ENCODE results near the gene ACTG1.
"Not testable (repeated sequence)": the region's sequence is repeated elsewhere in the genome, so short reads cannot be mapped to it uniquely, and the experiment has no call there.

Gene ACTG1

GRCh38 chr17:81532490-81533287 lies 20.1 kb upstream of the ACTG1 start:
- no peak overlapping the region for H3K4me3 ChIP-seq (ENCODE audit: low read length)
- no peak for TF ChIP-seq ZNF274 (IDR thresholded peaks at IDR 0.05; ENCODE audit: low read depth, low read length)

GRCh38 chr17:81531998-81532404 lies 19.4 kb upstream of the ACTG1 start:
- H3K4me3 ChIP-seq (ENCODE audit: low read length), result not testable (repeated sequence)

GRCh38 chr17:81531013-81531412 lies 18.4 kb upstream of the ACTG1 start:
- not testable (repeated sequence) for H3K4me3 ChIP-seq (ENCODE audit: low read length)

- TF ChIP-seq ZNF274 (IDR thresholded peaks at IDR 0.05; ENCODE audit: low read depth, low read length), result no peak
- H3K4me3 ChIP-seq (ENCODE audit: low read length), result no peak overlapping the region
Observed at GRCh38 chr17:81529437-81529803, 16.8 kb upstream of the ACTG1 start.

GRCh38 chr17:81528651-81529436 lies 16.2 kb upstream of the ACTG1 start:
- TF ChIP-seq ZNF274 (IDR thresholded peaks at IDR 0.05; ENCODE audit: low read depth, low read length), result no peak
- no peak overlapping the region for H3K4me3 ChIP-seq (ENCODE audit: low read length)

GRCh38 chr17:81528384-81528650 lies 15.7 kb upstream of the ACTG1 start:
- no peak overlapping the region for H3K4me3 ChIP-seq (ENCODE audit: low read length)
- TF ChIP-seq ZNF274 (IDR thresholded peaks at IDR 0.05; ENCODE audit: low read depth, low read length), result no peak

- no peak within 1 kb of the TSS for H3K4me3 ChIP-seq (ENCODE audit: low read length)
- no peak for TF ChIP-seq ZNF274 (IDR thresholded peaks at IDR 0.05; ENCODE audit: low read depth, low read length)
Observed at GRCh38 chr17:81527591-81528383, 15.2 kb upstream of the ACTG1 start, which contains the start of gene FSCN2. Gene FSCN2 (plus strand): TSS chr17:81528377. CDS start chr17:81528532, 155 bp downstream.

GRCh38 chr17:81526662-81527571 lies 14.3 kb upstream of the ACTG1 start:
- H3K4me3 ChIP-seq (ENCODE audit: low read length), result no peak overlapping the region
- TF ChIP-seq ZNF274 (IDR thresholded peaks at IDR 0.05; ENCODE audit: low read depth, low read length), result no peak

GRCh38 chr17:81524865-81525159 lies 12.2 kb upstream of the ACTG1 start:
- no peak overlapping the region for H3K4me3 ChIP-seq (ENCODE audit: low read length)
- no peak for TF ChIP-seq ZNF274 (IDR thresholded peaks at IDR 0.05; ENCODE audit: low read depth, low read length)

- no peak for TF ChIP-seq ZNF274 (IDR thresholded peaks at IDR 0.05; ENCODE audit: low read depth, low read length)
- no peak overlapping the region for H3K4me3 ChIP-seq (ENCODE audit: low read length)
Observed at GRCh38 chr17:81524039-81524864, 11.7 kb upstream of the ACTG1 start.

- TF ChIP-seq ZNF274 (IDR thresholded peaks at IDR 0.05; ENCODE audit: low read depth, low read length), result no peak
- H3K4me3 ChIP-seq (ENCODE audit: low read length), result no peak overlapping the region
Observed at GRCh38 chr17:81523402-81524038, 10.9 kb upstream of the ACTG1 start.

GRCh38 chr17:81522491-81523401 lies 10.1 kb upstream of the ACTG1 start:
- no peak for TF ChIP-seq ZNF274 (IDR thresholded peaks at IDR 0.05; ENCODE audit: low read depth, low read length)
- no peak overlapping the region for H3K4me3 ChIP-seq (ENCODE audit: low read length)
